CD14-positive monocyte (primary cell): Measurements from ENCODE around the gene SLC35D1. TPM values are rescaled to one million over a fixed set of nuclear protein-coding genes. Genes with fewer than 3 reads are reported as not detected.

Source experiments
- DNase-seq, 3 donors: peaks; one replicate each; pipeline ENCODE4 v3.0.0-alpha.2; 2011 to 2022
- H2AFZ ChIP-seq: 2 replicates; pipeline ENCODE4 v1.6.0; 2012; ENCODE audit warnings: mild to moderate bottlenecking, low read depth, low read length, inconsistent platforms; ENCODE audit not compliant: insufficient read depth, poor library complexity, severe bottlenecking
- H3K27ac ChIP-seq, 2 donors: 1 replicate in 1 of 2; 2 replicates in 1 of 2; pipeline ENCODE4 v1.5.1; 2012 to 2013; ENCODE audit warnings: low read length in 2 of 2, control low read depth in 1 of 2, inconsistent platforms in 1 of 2, low read depth in 1 of 2, mild to moderate bottlenecking in 1 of 2
- H3K27me3 ChIP-seq, 2 donors: one replicate each; pipeline versions ENCODE4 v1.6.0 to v1.6.1; 2011 to 2013; ENCODE audit warnings: low read length in 2 of 2; ENCODE audit not compliant: control insufficient read depth in 2 of 2, insufficient read depth in 2 of 2
- H3K36me3 ChIP-seq, 2 donors: replicated peaks in 1 of 2; 1 replicate in 1 of 2; 2 replicates in 1 of 2; pipeline versions ENCODE4 v1.5.1 to v1.6.1; 2012 to 2013; ENCODE audit warnings: low read length in 2 of 2, control low read depth in 1 of 2, inconsistent platforms in 1 of 2, mild to moderate bottlenecking in 1 of 2; ENCODE audit not compliant: insufficient read depth in 2 of 2, control insufficient read depth in 1 of 2
- H3K4me1 ChIP-seq, 2 donors: 1 replicate in 1 of 2; 2 replicates in 1 of 2; pipeline versions ENCODE4 v1.5.1 to v1.6.1; 2012 to 2013; ENCODE audit warnings: low read length in 2 of 2, control low read depth in 1 of 2, inconsistent platforms in 1 of 2, mild to moderate bottlenecking in 1 of 2, moderate library complexity in 1 of 2; ENCODE audit not compliant: insufficient read depth in 2 of 2, control insufficient read depth in 1 of 2
- H3K4me2 ChIP-seq: replicated peaks from 2 replicates; pipeline ENCODE3; 2012; ENCODE audit warnings: low read length, moderate library complexity, mild to moderate bottlenecking; ENCODE audit not compliant: poor library complexity, severe bottlenecking; ENCODE audit errors: extremely low read depth
- H3K4me3 ChIP-seq, 3 experiments: fragments of 200-600 bp in 1 of 3; sonication (generic) in 1 of 3; replicated peaks in 1 of 3; 1 replicate in 2 of 3; 2 replicates in 1 of 3; pipeline ENCODE4 v1.5.1; 2011 to 2013; ENCODE audit warnings: low read length in 3 of 3, mild to moderate bottlenecking in 3 of 3, control low read depth in 2 of 3, low read depth in 2 of 3, inconsistent platforms in 1 of 3, moderate library complexity in 1 of 3
- H3K79me2 ChIP-seq: 2 replicates; pipeline ENCODE4 v1.6.0; 2012; ENCODE audit warnings: mild to moderate bottlenecking, control low read depth, inconsistent platforms, low read length, moderate library complexity; ENCODE audit not compliant: insufficient read depth
- H3K9ac ChIP-seq: 2 replicates; pipeline ENCODE4 v1.6.0; 2017; ENCODE audit warnings: low read length, mild to moderate bottlenecking; ENCODE audit not compliant: insufficient read depth, poor library complexity, severe bottlenecking
- H3K9me3 ChIP-seq, 2 donors: replicated peaks in 1 of 2; 1 replicate in 1 of 2; 2 replicates in 1 of 2; pipeline versions ENCODE4 v1.5.1 to v1.6.1; 2012 to 2013; ENCODE audit warnings: low read length in 2 of 2, control low read depth in 1 of 2; ENCODE audit not compliant: control insufficient read depth in 1 of 2, insufficient read depth in 1 of 2
- H4K20me1 ChIP-seq: 2 replicates; pipeline ENCODE4 v1.6.0; 2012; ENCODE audit warnings: mild to moderate bottlenecking, low read length, control low read depth, moderate library complexity; ENCODE audit not compliant: insufficient read depth
- H3K27ac Mint-ChIP-seq, 7 donors: one replicate each; pipeline ENCODE4 v1.8.0; 2020; ENCODE audit warnings: mild to moderate bottlenecking in 7 of 7, mixed read lengths in 7 of 7, moderate library complexity in 6 of 7, inconsistent platforms in 2 of 7
- H3K27me3 Mint-ChIP-seq, 3 donors: one replicate each; pipeline ENCODE4 v1.8.0; 2021 to 2022; ENCODE audit warnings: low read depth in 3 of 3, mild to moderate bottlenecking in 3 of 3, mixed read lengths in 3 of 3, moderate library complexity in 3 of 3, inconsistent platforms in 1 of 3
- H3K36me3 Mint-ChIP-seq, 2 donors: one replicate each; pipeline ENCODE4 v1.8.0; 2020; ENCODE audit warnings: mixed read lengths in 2 of 2, inconsistent platforms in 1 of 2, mild to moderate bottlenecking in 1 of 2
- H3K4me1 Mint-ChIP-seq: one replicate; pipeline ENCODE4 v1.8.0; 2020; ENCODE audit warnings: mild to moderate bottlenecking, mixed read lengths
- H3K4me3 Mint-ChIP-seq, 2 donors: one replicate each; pipeline ENCODE4 v1.8.0; 2020; ENCODE audit warnings: mild to moderate bottlenecking in 2 of 2, mixed read lengths in 2 of 2, moderate library complexity in 1 of 2
- H3K9me3 Mint-ChIP-seq, 7 donors: one replicate each; pipeline ENCODE4 v1.8.0; 2020 to 2022; ENCODE audit warnings: mixed read lengths in 7 of 7, mild to moderate bottlenecking in 6 of 7, moderate library complexity in 6 of 7, inconsistent platforms in 2 of 7
- WGBS: methylation state at CpG from one replicate; pipeline ENCODE4 v1.1.5; 2013; ENCODE audit warnings: missing lambda C conversion rate; ENCODE audit not compliant: insufficient coverage; 5-methylcytosine and 5-hydroxymethylcytosine counted together
- intact Hi-C, 2 donors: fragments of 100-400 bp; cut with micrococcal nuclease; formaldehyde crosslinking; loops; one replicate each; pipeline versions ENCODE4 v1.15.0 to v1.15.1; 2023
- polyA plus RNA-seq, 3 donors: library from polyadenylated mRNA; depleted of rRNA in 1 of 3; unstranded in 2 of 3; stranded (reverse) in 1 of 3; fragments of 300-500 nt in 2 of 3; fragments of >200 nt in 1 of 3; fragmentation: Illumina TruSeq in 2 of 3; gene quantifications; 1 replicate in 2 of 3; 2 replicates in 1 of 3; pipeline ENCODE4 v1.2.3, GENCODE V29; 2012 to 2021
- TF ChIP-seq, protein P1 (sequence below): fragments of 200-600 bp; IDR thresholded peaks from one replicate; pipeline ENCODE4 v1.8.0; 2022; ENCODE audit warnings: antibody characterized with exemption, mild to moderate bottlenecking

The SLC35D1 gene
- polyA plus RNA-seq, 3 donors = 2.2 to 3.3 (median 2.7) TPM

GRCh38 chr1:67060811-67061218 is 6.9 kb upstream of the SLC35D1 start:
- TF ChIP-seq, protein P1, sequence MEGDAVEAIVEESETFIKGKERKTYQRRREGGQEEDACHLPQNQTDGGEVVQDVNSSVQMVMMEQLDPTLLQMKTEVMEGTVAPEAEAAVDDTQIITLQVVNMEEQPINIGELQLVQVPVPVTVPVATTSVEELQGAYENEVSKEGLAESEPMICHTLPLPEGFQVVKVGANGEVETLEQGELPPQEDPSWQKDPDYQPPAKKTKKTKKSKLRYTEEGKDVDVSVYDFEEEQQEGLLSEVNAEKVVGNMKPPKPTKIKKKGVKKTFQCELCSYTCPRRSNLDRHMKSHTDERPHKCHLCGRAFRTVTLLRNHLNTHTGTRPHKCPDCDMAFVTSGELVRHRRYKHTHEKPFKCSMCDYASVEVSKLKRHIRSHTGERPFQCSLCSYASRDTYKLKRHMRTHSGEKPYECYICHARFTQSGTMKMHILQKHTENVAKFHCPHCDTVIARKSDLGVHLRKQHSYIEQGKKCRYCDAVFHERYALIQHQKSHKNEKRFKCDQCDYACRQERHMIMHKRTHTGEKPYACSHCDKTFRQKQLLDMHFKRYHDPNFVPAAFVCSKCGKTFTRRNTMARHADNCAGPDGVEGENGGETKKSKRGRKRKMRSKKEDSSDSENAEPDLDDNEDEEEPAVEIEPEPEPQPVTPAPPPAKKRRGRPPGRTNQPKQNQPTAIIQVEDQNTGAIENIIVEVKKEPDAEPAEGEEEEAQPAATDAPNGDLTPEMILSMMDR = no peak
- Histone ChIP-seq H3K36me3 (no peaks in the 10 kb centered on the region), H4K20me1 (no peaks in the 10 kb centered on the region), H3K4me3 (no peak overlapping the region), H3K4me2 (no peak overlapping the region), H3K9ac (no peak overlapping the region), H3K4me1 (no peaks in the 10 kb centered on the region), H3K27me3 (no peaks in the 10 kb centered on the region), H3K27ac (no peak overlapping the region), H2AFZ (no peak overlapping the region), H3K79me2 (no peaks in the 10 kb centered on the region), H3K9me3 (no peaks in the 10 kb centered on the region)
- Mint-ChIP-seq H3K36me3 (no peaks in the 10 kb centered on the region), H3K9me3 (peaks cover 0 to 2% (median 0%) of the 10 kb centered on the region in 7 donors), H3K4me3 (no peak overlapping the region), H3K27ac (no peak overlapping the region), H3K27me3 (peaks cover 0 to 4% (median 4%) of the 10 kb centered on the region in 3 donors), H3K4me1 (peaks cover 2% of the 10 kb centered on the region)
- WGBS = 100% methylated on average over 2 of the region's 2 CpGs
- DNase-seq = peak in 1 of 3 donors; percentile 3
- intact Hi-C loops = no loop called here

- Mint-ChIP-seq H3K9me3 (no peaks in the 10 kb centered on the region), H3K4me3 (no peak overlapping the region), H3K4me1 (peaks cover 8% of the 10 kb centered on the region), H3K27ac (no peak overlapping the region), H3K27me3 (peaks cover 2 to 4% (median 4%) of the 10 kb centered on the region in 3 donors), H3K36me3 (no peaks in the 10 kb centered on the region)
- Histone ChIP-seq H3K9ac (no peak overlapping the region), H4K20me1 (no peaks in the 10 kb centered on the region), H3K4me3 (no peak overlapping the region), H3K36me3 (no peaks in the 10 kb centered on the region), H2AFZ (no peak overlapping the region), H3K4me1 (peaks cover 2 to 4% of the 10 kb centered on the region in 2 donors), H3K27ac (no peak overlapping the region), H3K4me2 (no peak overlapping the region), H3K9me3 (no peaks in the 10 kb centered on the region), H3K79me2 (no peaks in the 10 kb centered on the region), H3K27me3 (no peaks in the 10 kb centered on the region)
- TF ChIP-seq, protein P1 = no peak
- intact Hi-C loops = no loop called here
- 92% methylated on average over 1 of the region's 1 CpG for WGBS
- no peak for DNase-seq
These were observed 5.4 kb upstream of the SLC35D1 start for GRCh38 chr1:67059346-67059745.
